Trophoblast cell (in vitro differentiated cells and primary cell): ENCODE results near the gene MGMT.

Experiments used
- DNase-seq, 2 donors: peaks; one replicate each; pipeline ENCODE4 v3.0.0-alpha.2; 2016
- H2AFZ ChIP-seq: 2 replicates; pipeline ENCODE4 v1.6.1; 2013; ENCODE audit warnings: low read length, moderate library complexity, mild to moderate bottlenecking; ENCODE audit not compliant: insufficient read depth, poor library complexity
- H2AK5ac ChIP-seq: 2 replicates; pipeline ENCODE4 v1.6.1; 2013; ENCODE audit warnings: mild to moderate bottlenecking, low read length
- H2BK120ac ChIP-seq: 2 replicates; pipeline ENCODE4 v1.6.1; 2013; ENCODE audit warnings: low read length, mild to moderate bottlenecking, moderate library complexity; ENCODE audit not compliant: insufficient read depth, poor library complexity
- H2BK12ac ChIP-seq: 2 replicates; pipeline ENCODE4 v1.6.1; 2013; ENCODE audit warnings: mild to moderate bottlenecking, low read length, moderate library complexity
- H2BK5ac ChIP-seq: 2 replicates; pipeline ENCODE4 v1.6.1; 2013; ENCODE audit warnings: low read length, low read depth, moderate library complexity, mild to moderate bottlenecking; ENCODE audit not compliant: poor library complexity
- H3K14ac ChIP-seq: 2 replicates; pipeline ENCODE4 v1.6.1; 2013; ENCODE audit warnings: mild to moderate bottlenecking, low read length
- H3K18ac ChIP-seq: 2 replicates; pipeline ENCODE4 v1.6.1; 2013; ENCODE audit warnings: mild to moderate bottlenecking, low read length
- H3K23ac ChIP-seq: 2 replicates; pipeline ENCODE4 v1.6.1; 2013; ENCODE audit warnings: low read length
- H3K27ac ChIP-seq: 2 replicates; pipeline ENCODE4 v1.5.1; 2013; ENCODE audit warnings: low read depth, mild to moderate bottlenecking, inconsistent platforms, low read length, moderate library complexity
- H3K27me3 ChIP-seq: 2 replicates; pipeline ENCODE4 v1.6.1; 2013; ENCODE audit warnings: inconsistent platforms, mild to moderate bottlenecking, low read length, moderate library complexity; ENCODE audit not compliant: insufficient read depth
- H3K36me3 ChIP-seq, 2 experiments: 1 replicate in 1 of 2; 2 replicates in 1 of 2; pipeline ENCODE4 v1.6.1; 2013; ENCODE audit warnings: low read length in 2 of 2, mild to moderate bottlenecking in 2 of 2, moderate library complexity in 1 of 2; ENCODE audit not compliant: insufficient read depth in 2 of 2, control insufficient read depth in 1 of 2
- H3K4ac ChIP-seq: 2 replicates; pipeline ENCODE4 v1.6.1; 2013; ENCODE audit warnings: low read depth, mild to moderate bottlenecking, low read length, moderate library complexity
- H3K4me1 ChIP-seq, 2 experiments: 1 replicate in 1 of 2; 2 replicates in 1 of 2; pipeline ENCODE4 v1.6.1; 2013; ENCODE audit warnings: low read length in 2 of 2, mild to moderate bottlenecking in 2 of 2, moderate library complexity in 1 of 2; ENCODE audit not compliant: insufficient read depth in 2 of 2, control insufficient read depth in 1 of 2
- H3K4me2 ChIP-seq: 2 replicates; pipeline ENCODE4 v1.6.1; 2013; ENCODE audit warnings: inconsistent platforms, mild to moderate bottlenecking, low read length, moderate library complexity
- H3K4me3 ChIP-seq: 2 replicates; pipeline ENCODE4 v1.5.1; 2013; ENCODE audit warnings: mild to moderate bottlenecking, low read depth, low read length, inconsistent platforms
- H3K79me1 ChIP-seq: one replicate; pipeline ENCODE4 v1.6.1; 2013; ENCODE audit warnings: low read length
- H3K79me2 ChIP-seq: 2 replicates; pipeline ENCODE4 v1.6.1; 2013; ENCODE audit warnings: low read length, mild to moderate bottlenecking; ENCODE audit not compliant: control insufficient read depth, insufficient read depth, poor library complexity
- H3K9ac ChIP-seq: 2 replicates; pipeline ENCODE4 v1.6.1; 2013; ENCODE audit warnings: mild to moderate bottlenecking, low read length
- H3K9me3 ChIP-seq: 2 replicates; pipeline ENCODE4 v1.6.1; 2013; ENCODE audit warnings: low read depth, mild to moderate bottlenecking, control low read depth, inconsistent platforms, low read length; ENCODE audit not compliant: insufficient read depth
- H4K12ac ChIP-seq: 2 replicates; pipeline ENCODE4 v1.6.1; 2013; ENCODE audit warnings: low read depth, mild to moderate bottlenecking, low read length, moderate library complexity
- H4K8ac ChIP-seq: 2 replicates; pipeline ENCODE4 v1.6.1; 2013; ENCODE audit warnings: low read depth, mild to moderate bottlenecking, low read length, moderate library complexity
- H4K91ac ChIP-seq: one replicate; pipeline ENCODE4 v1.6.1; 2013; ENCODE audit warnings: low read depth, mild to moderate bottlenecking, low read length, moderate library complexity
- WGBS: extraction: QIAGEN DNeasy Blood & Tissue Kit; methylation state at CpG from one replicate; pipeline ENCODE4 v1.1.7; 2013; ENCODE audit warnings: missing lambda C conversion rate; ENCODE audit not compliant: insufficient read length, insufficient coverage; ENCODE audit errors: extremely low coverage; 5-methylcytosine and 5-hydroxymethylcytosine counted together

Gene MGMT

DNA sequence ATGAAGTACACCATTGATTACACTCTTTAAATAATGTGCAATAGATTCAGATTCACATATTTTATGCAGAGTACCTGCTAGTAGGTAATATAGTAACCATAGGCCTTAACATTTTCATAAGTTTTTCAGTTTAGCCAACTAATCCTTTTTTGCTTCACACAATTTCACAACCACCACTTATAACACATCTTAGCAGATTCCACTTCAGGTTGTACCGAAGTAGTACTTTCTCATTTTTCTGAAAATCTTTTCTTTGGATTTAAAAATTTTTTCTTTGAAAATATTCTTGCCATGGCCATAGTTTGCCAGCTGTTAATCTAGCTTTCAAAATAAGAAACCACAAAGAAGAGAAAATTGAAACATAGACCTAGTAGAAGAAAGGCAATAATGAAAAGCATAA is 203.1 kb downstream of the MGMT start:
- WGBS, result no CpG with 5 or more reads among the region's 1 CpG
- no peak overlapping the region for H2BK5ac ChIP-seq
- no peaks in the 10 kb centered on the region for H3K79me1 ChIP-seq
- H2AFZ ChIP-seq, result no peak overlapping the region
- H3K27ac ChIP-seq, result no peak overlapping the region
- H3K23ac ChIP-seq, result no peak overlapping the region
- H3K4me2 ChIP-seq, result no peak overlapping the region
- H3K14ac ChIP-seq, result no peak overlapping the region
- no peak overlapping the region for H2BK12ac ChIP-seq
- no peaks in the 10 kb centered on the region for H3K27me3 ChIP-seq
- H4K8ac ChIP-seq, result no peak overlapping the region
- no peak overlapping the region for H4K12ac ChIP-seq
- no peaks in the 10 kb centered on the region for H3K4me1 ChIP-seq
- no peak for DNase-seq
- H3K9me3 ChIP-seq, result no peaks in the 10 kb centered on the region
- H3K18ac ChIP-seq, result no peak overlapping the region
- H2BK120ac ChIP-seq, result no peak overlapping the region
- no peak overlapping the region for H4K91ac ChIP-seq
- H3K4me3 ChIP-seq, result no peak overlapping the region
- no peak overlapping the region for H2AK5ac ChIP-seq
- H3K79me2 ChIP-seq, result no peaks in the 10 kb centered on the region
- no peak overlapping the region for H3K4ac ChIP-seq
- H3K36me3 ChIP-seq, result no peaks in the 10 kb centered on the region
- H3K9ac ChIP-seq, result no peak overlapping the region

DNA sequence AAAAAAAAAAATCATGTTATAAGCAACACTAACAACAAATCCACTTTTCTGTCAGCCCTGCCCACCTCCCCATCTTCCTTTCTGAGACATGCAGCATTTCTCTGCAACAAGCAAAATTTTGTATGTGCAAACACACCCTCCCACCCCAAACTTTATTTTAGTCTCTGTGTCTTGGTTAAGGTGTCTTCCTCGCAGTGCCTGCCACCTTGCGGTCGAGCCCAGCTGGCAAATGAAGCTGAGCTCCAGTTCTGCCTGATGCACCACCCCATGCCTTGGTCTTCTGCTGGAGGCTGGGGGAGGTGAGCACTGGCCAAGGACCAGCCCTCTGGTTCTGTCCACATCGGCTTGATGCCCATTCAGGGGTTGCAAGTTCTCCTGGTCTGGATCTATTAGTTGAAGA is 206.3 kb downstream of the MGMT start:
- Histone ChIP-seq H3K4me2 (no peak overlapping the region), H2BK12ac (no peak overlapping the region), H4K8ac (no peak overlapping the region), H2BK120ac (no peak overlapping the region), H4K12ac (no peak overlapping the region), H3K23ac (no peak overlapping the region), H2AFZ (no peak overlapping the region), H3K14ac (no peak overlapping the region), H3K27ac (no peak overlapping the region), H3K36me3 (no peaks in the 10 kb centered on the region), H3K18ac (no peak overlapping the region), H3K9ac (no peak overlapping the region), H3K79me2 (no peaks in the 10 kb centered on the region), H4K91ac (no peak overlapping the region), H3K4me1 (no peaks in the 10 kb centered on the region), H3K4ac (no peak overlapping the region), H3K79me1 (no peaks in the 10 kb centered on the region), H3K27me3 (no peaks in the 10 kb centered on the region), H2AK5ac (no peak overlapping the region), H3K4me3 (no peak overlapping the region), H2BK5ac (no peak overlapping the region), H3K9me3 (peaks cover 2% of the 10 kb centered on the region)
- WGBS, result no CpG with 5 or more reads among the region's 4 CpGs
- no peak for DNase-seq

DNA sequence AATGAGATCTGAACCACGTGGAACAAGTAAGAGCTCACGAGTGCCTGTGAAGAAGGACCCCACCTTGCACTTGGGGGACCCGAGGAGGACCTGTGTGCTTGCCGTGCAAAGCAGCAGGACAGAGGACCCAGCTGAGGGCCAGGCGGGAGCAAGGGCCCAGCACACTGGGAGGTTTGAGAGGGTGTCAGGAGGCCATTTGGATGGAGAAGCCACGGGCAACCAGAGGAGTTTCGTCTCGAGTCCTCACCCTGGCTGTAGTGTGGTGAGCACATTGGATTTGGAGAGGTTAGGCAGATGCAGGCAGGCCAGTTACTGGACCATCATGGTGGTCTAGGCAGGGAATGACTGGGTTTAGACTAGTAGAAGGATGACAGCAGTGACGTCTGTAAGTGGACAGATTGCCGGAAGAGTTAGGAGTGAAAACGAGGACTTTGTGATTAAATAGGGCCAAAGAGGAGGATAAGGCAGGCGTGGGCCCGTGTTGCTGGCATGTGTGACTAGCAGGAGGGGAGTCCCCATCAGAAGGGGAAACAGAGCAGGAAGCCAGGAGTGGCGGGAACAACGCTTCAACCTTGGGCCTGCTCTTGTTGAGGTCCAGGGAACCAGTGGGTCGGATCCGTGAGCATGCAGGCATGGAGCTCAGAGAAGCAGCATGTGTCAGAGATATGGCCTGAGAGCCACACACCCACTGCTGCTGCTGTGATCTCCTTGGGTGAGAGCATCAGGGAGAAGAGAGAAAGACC is 208.2 kb downstream of the MGMT start:
- H2BK120ac ChIP-seq, result no peak overlapping the region
- no peaks in the 10 kb centered on the region for H3K4me1 ChIP-seq
- no peak overlapping the region for H2AK5ac ChIP-seq
- H2BK12ac ChIP-seq, result no peak overlapping the region
- no peaks in the 10 kb centered on the region for H3K27me3 ChIP-seq
- H3K18ac ChIP-seq, result no peak overlapping the region
- no peak overlapping the region for H3K14ac ChIP-seq
- H3K23ac ChIP-seq, result no peak overlapping the region
- no CpG with 5 or more reads among the region's 17 CpGs for WGBS
- H4K12ac ChIP-seq, result no peak overlapping the region
- no peaks in the 10 kb centered on the region for H3K36me3 ChIP-seq
- H2AFZ ChIP-seq, result no peak overlapping the region
- H3K4ac ChIP-seq, result no peak overlapping the region
- H3K9me3 ChIP-seq, result peaks cover 2% of the 10 kb centered on the region
- no peak overlapping the region for H3K4me3 ChIP-seq
- no peak overlapping the region for H4K8ac ChIP-seq
- no peak for DNase-seq
- no peaks in the 10 kb centered on the region for H3K79me1 ChIP-seq
- no peak overlapping the region for H3K27ac ChIP-seq
- H2BK5ac ChIP-seq, result no peak overlapping the region
- no peak overlapping the region for H3K4me2 ChIP-seq
- no peaks in the 10 kb centered on the region for H3K79me2 ChIP-seq
- H3K9ac ChIP-seq, result no peak overlapping the region
- no peak overlapping the region for H4K91ac ChIP-seq

DNA sequence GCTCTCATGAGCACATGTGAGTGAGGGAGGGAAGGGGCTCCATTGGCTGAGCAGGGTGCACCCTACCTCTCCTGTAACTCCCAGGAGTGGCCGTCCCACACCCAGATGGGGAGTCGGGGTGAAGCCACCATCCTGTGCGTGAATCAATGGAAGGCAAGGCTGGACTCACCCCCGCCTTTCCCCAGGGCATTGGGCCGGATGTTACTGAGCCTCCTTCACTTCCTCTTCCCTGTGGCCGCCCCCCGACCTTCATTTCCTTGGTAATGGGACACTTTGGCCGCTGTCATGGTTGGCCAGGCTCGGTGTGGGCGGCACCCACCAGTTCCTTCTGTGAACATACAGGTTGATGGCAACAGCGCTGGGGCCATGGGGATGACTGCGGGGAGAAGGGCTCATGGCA is 209.0 kb downstream of the MGMT start:
- Histone ChIP-seq H3K79me2 (no peaks in the 10 kb centered on the region), H3K9ac (no peak overlapping the region), H4K91ac (no peak overlapping the region), H2BK120ac (no peak overlapping the region), H3K27me3 (no peaks in the 10 kb centered on the region), H2AK5ac (no peak overlapping the region), H3K4me3 (no peak overlapping the region), H3K4me1 (no peaks in the 10 kb centered on the region), H2BK12ac (no peak overlapping the region), H3K36me3 (no peaks in the 10 kb centered on the region), H3K23ac (no peak overlapping the region), H3K14ac (no peak overlapping the region), H3K9me3 (peaks cover 2% of the 10 kb centered on the region), H3K27ac (no peak overlapping the region), H2BK5ac (no peak overlapping the region), H3K4ac (no peak overlapping the region), H4K12ac (no peak overlapping the region), H2AFZ (no peak overlapping the region), H4K8ac (no peak overlapping the region), H3K79me1 (no peaks in the 10 kb centered on the region), H3K4me2 (no peak overlapping the region), H3K18ac (no peak overlapping the region)
- no peak for DNase-seq
- no CpG with 5 or more reads among the region's 12 CpGs for WGBS
